HEK293 (cell line): Measurements from ENCODE around the gene EPM2AIP1.

Source experiments
- CTCF ChIA-PET: fragments of 350-600 bp; formaldehyde crosslinking; extraction: SDS; loops from one replicate; lab custom pipeline; 2021; ENCODE audit warnings: antibody characterized with exemption; lab: Yijun Ruan, JAX
- POLR2A ChIA-PET: fragments of 300-600 bp; formaldehyde crosslinking; extraction: SDS; loops from one replicate; lab custom pipeline; 2020; ENCODE audit warnings: antibody characterized with exemption, inconsistent platforms; lab: Yijun Ruan, JAX
- H3K27ac ChIP-seq: fragments of 200-500 bp; sonication (Bioruptor generic); 2 replicates; pipeline ENCODE4 v1.5.1; 2014; ENCODE audit warnings: low read depth, low read length, control low read depth, inconsistent platforms; ENCODE audit errors: extremely low read depth
- H3K36me3 ChIP-seq, 2 experiments: fragments of 200-500 bp in 1 of 2; sonication (Bioruptor generic) in 1 of 2; 1 replicate in 1 of 2; 2 replicates in 1 of 2; pipeline ENCODE4 v1.5.1; 2014 to 2017; ENCODE audit warnings: inconsistent platforms in 2 of 2, low read length in 2 of 2; ENCODE audit not compliant: control insufficient read depth in 2 of 2, insufficient read depth in 1 of 2
- H3K4me1 ChIP-seq: fragments of 200-500 bp; sonication (Bioruptor generic); 2 replicates; pipeline ENCODE4 v1.5.1; 2014; ENCODE audit warnings: mild to moderate bottlenecking, low read length, inconsistent platforms; ENCODE audit not compliant: control insufficient read depth, insufficient read depth
- H3K4me3 ChIP-seq: 2 replicates; pipeline ENCODE4 v1.5.1; 2011; ENCODE audit warnings: low read depth, mild to moderate bottlenecking, control low read depth, low read length, moderate library complexity
- H3K9me3 ChIP-seq: fragments of 200-500 bp; sonication (Bioruptor generic); 2 replicates; pipeline ENCODE4 v1.5.1; 2014; ENCODE audit warnings: low read depth, low read length, inconsistent platforms; ENCODE audit not compliant: control insufficient read depth, insufficient read depth
- GLI2 ChIP-seq: fragments of 450-650 bp; formaldehyde crosslinking; IDR thresholded peaks from 2 replicates; pipeline ENCODE4; 2017; ENCODE audit warnings: missing biosample characterization, missing genetic modification characterization, low read depth, borderline replicate concordance
- GLIS2 ChIP-seq: fragments of 450-650 bp; formaldehyde crosslinking; IDR thresholded peaks from 2 replicates; pipeline ENCODE4 v1.5.1; 2016; ENCODE audit warnings: missing biosample characterization, missing genetic modification characterization
- INSM2 ChIP-seq: fragments of 450-650 bp; formaldehyde crosslinking; IDR thresholded peaks from 2 replicates; pipeline ENCODE4 v1.5.1; 2016; ENCODE audit warnings: missing biosample characterization, missing genetic modification characterization
- OSR2 ChIP-seq: fragments of 450-650 bp; formaldehyde crosslinking; IDR thresholded peaks from 2 replicates; pipeline ENCODE4 v1.5.1; 2016; ENCODE audit warnings: missing biosample characterization, missing genetic modification characterization
- PBX3 ChIP-seq: sonication (generic); formaldehyde crosslinking; IDR thresholded peaks from 2 replicates; pipeline ENCODE4 v1.8.1; 2022; ENCODE audit warnings: mild to moderate bottlenecking, moderate library complexity, missing genetic modification reagents
- PRDM4 ChIP-seq: fragments of 450-650 bp; formaldehyde crosslinking; IDR thresholded peaks from 2 replicates; pipeline ENCODE4 v1.5.1; 2017; ENCODE audit warnings: missing biosample characterization, missing genetic modification characterization
- REPIN1 ChIP-seq: fragments of 450-650 bp; formaldehyde crosslinking; IDR thresholded peaks from 2 replicates; pipeline ENCODE4 v1.5.1; 2017; ENCODE audit warnings: missing biosample characterization, missing genetic modification characterization, low read depth
- SETDB1 ChIP-seq: IDR thresholded peaks from one replicate; pipeline ENCODE4 v1.6.1; 2017; ENCODE audit warnings: mild to moderate bottlenecking, low read length, moderate library complexity, mixed read lengths; ENCODE audit not compliant: insufficient read length
- TRIM28 ChIP-seq: IDR thresholded peaks from 2 replicates; pipeline ENCODE4 v1.6.1; 2011; ENCODE audit warnings: low read length, control low read depth, borderline replicate concordance
- ZBTB10 ChIP-seq: fragments of 450-650 bp; formaldehyde crosslinking; IDR thresholded peaks from 2 replicates; pipeline ENCODE4 v1.5.1; 2016; ENCODE audit warnings: missing biosample characterization, missing genetic modification characterization
- ZBTB26 ChIP-seq: fragments of 450-650 bp; formaldehyde crosslinking; optimal IDR thresholded peaks from 2 replicates; pipeline ENCODE3; 2016; ENCODE audit warnings: missing biosample characterization, mild to moderate bottlenecking, missing genetic modification characterization
- ZFP37 ChIP-seq: fragments of 450-650 bp; formaldehyde crosslinking; IDR thresholded peaks from 2 replicates; pipeline ENCODE4 v1.5.1; 2016; ENCODE audit warnings: missing biosample characterization, missing genetic modification characterization
- ZNF221 ChIP-seq: fragments of 450-650 bp; formaldehyde crosslinking; IDR thresholded peaks from 2 replicates; pipeline ENCODE4 v1.5.1; 2017; ENCODE audit warnings: missing biosample characterization, missing genetic modification characterization, borderline replicate concordance
- ZNF354C ChIP-seq: fragments of 450-650 bp; formaldehyde crosslinking; IDR thresholded peaks from 2 replicates; pipeline ENCODE4 v1.5.1; 2016; ENCODE audit warnings: missing biosample characterization, missing genetic modification characterization, low read depth, borderline replicate concordance
- ZNF426 ChIP-seq: fragments of 450-650 bp; formaldehyde crosslinking; IDR thresholded peaks from 2 replicates; pipeline ENCODE4 v1.5.1; 2017; ENCODE audit warnings: missing biosample characterization, missing genetic modification characterization, mild to moderate bottlenecking, inconsistent platforms, moderate library complexity
- ZNF48 ChIP-seq: fragments of 450-650 bp; formaldehyde crosslinking; IDR thresholded peaks from 2 replicates; pipeline ENCODE4 v1.5.1; 2016; ENCODE audit warnings: missing biosample characterization, missing genetic modification characterization
- ZNF518A ChIP-seq: fragments of 450-650 bp; formaldehyde crosslinking; conservative IDR thresholded peaks from 2 replicates; pipeline ENCODE4 v1.5.1; 2016; ENCODE audit warnings: low read depth, missing biosample characterization, missing genetic modification characterization
- ZNF624 ChIP-seq: fragments of 450-650 bp; formaldehyde crosslinking; IDR thresholded peaks from 2 replicates; pipeline ENCODE4 v1.5.1; 2017; ENCODE audit warnings: missing biosample characterization, missing genetic modification characterization

The EPM2AIP1 gene

GRCh38 chr3:37039161-37039846 lies 46.4 kb upstream of the EPM2AIP1 start (continued):
- no peak for TF ChIP-seq REPIN1 (tag by site-specific recombination)
- no peak for TF ChIP-seq GLI2 (tag by site-specific recombination)
- TF ChIP-seq ZNF48 (tag by site-specific recombination) = no peak
- no peak for TF ChIP-seq ZNF426 (tag by site-specific recombination)
- TF ChIP-seq PBX3 (CRISPR knock-in tag) = no peak
- no peak for TF ChIP-seq ZBTB26 (tag by site-specific recombination)
- no peak for TF ChIP-seq TRIM28
- TF ChIP-seq ZNF518A (tag by site-specific recombination) = no peak
- TF ChIP-seq ZNF354C (tag by site-specific recombination) = no peak
- TF ChIP-seq ZNF221 = no peak
- no peak for TF ChIP-seq ZBTB10 (tag by site-specific recombination)
- TF ChIP-seq ZFP37 = no peak
- TF ChIP-seq, all 188 proteins: peak for 0

GRCh38 chr3:37037352-37037751 lies 44.4 kb upstream of the EPM2AIP1 start:
- Histone ChIP-seq H3K36me3 (peaks cover 5 to 89% of the 10 kb centered on the region in 2 experiments; a peak in 2 of 3 replicates), H3K4me1 (no peaks in the 10 kb centered on the region), H3K27ac (no peak overlapping the region), H3K4me3 (no peak overlapping the region), H3K9me3 (no peaks in the 10 kb centered on the region)
- ChIA-PET CTCF (no interaction called here), POLR2A (interaction anchor here (0.8 kb wide), 1 partner anchor 138 kb away, joined by 3 read pairs; no protein-coding TSS in a partner anchor)
- TF ChIP-seq OSR2 (no peak), INSM2 (tag by site-specific recombination) (no peak), PRDM4 (no peak), GLIS2 (tag by site-specific recombination) (no peak), ZBTB10 (tag by site-specific recombination) (no peak), SETDB1 (no peak), ZNF624 (tag by site-specific recombination) (no peak)
